Small intestine (tissue), 7 donors: ENCODE data around the gene KLF13. TPM values are rescaled to one million over a fixed set of nuclear protein-coding genes. Genes with fewer than 3 reads are reported as not detected.
"Not testable (repeated sequence)": the region's sequence is repeated elsewhere in the genome, so short reads cannot be mapped to it uniquely, and the experiment has no call there.

Experiments
- DNase-seq, 2 donors: peaks; one replicate each; pipeline versions ENCODE4 v3.0.0 to v3.0.0-alpha.2; 2013
- FAIRE-seq: peaks from 2 replicates; lab custom pipeline; 2012; peaks lifted over from hg19 to GRCh38; lab: Jason Lieb, UNC
- H3K27ac ChIP-seq, 3 donors: one replicate each; pipeline ENCODE4 v1.5.1; 2013; ENCODE audit warnings: low read length in 2 of 3, mild to moderate bottlenecking in 2 of 3, control low read depth in 1 of 3, inconsistent platforms in 1 of 3, low read depth in 1 of 3, moderate library complexity in 1 of 3
- H3K27me3 ChIP-seq, 3 donors: one replicate each; pipeline ENCODE4 v1.6.1; 2013; ENCODE audit warnings: low read length in 3 of 3, inconsistent platforms in 1 of 3; ENCODE audit not compliant: control insufficient read depth in 3 of 3, insufficient read depth in 3 of 3
- H3K36me3 ChIP-seq, 3 donors: one replicate each; pipeline ENCODE4 v1.6.1; 2013; ENCODE audit warnings: low read length in 3 of 3, inconsistent platforms in 1 of 3, low read depth in 1 of 3, mild to moderate bottlenecking in 1 of 3, moderate library complexity in 1 of 3; ENCODE audit not compliant: control insufficient read depth in 3 of 3, insufficient read depth in 2 of 3
- H3K4me1 ChIP-seq, 3 donors: one replicate each; pipeline ENCODE4 v1.6.1; 2013; ENCODE audit warnings: low read length in 2 of 3, inconsistent platforms in 1 of 3, low read depth in 1 of 3, mild to moderate bottlenecking in 1 of 3, moderate library complexity in 1 of 3; ENCODE audit not compliant: control insufficient read depth in 3 of 3, insufficient read depth in 2 of 3
- H3K4me3 ChIP-seq, 3 donors: one replicate each; pipeline ENCODE4 v1.5.1; 2013; ENCODE audit warnings: low read length in 3 of 3, control low read depth in 1 of 3, inconsistent platforms in 1 of 3, low read depth in 1 of 3, mild to moderate bottlenecking in 1 of 3, moderate library complexity in 1 of 3
- H3K9me3 ChIP-seq, 2 donors: one replicate each; pipeline ENCODE4 v1.6.1; 2013; ENCODE audit warnings: low read depth in 1 of 2, low read length in 1 of 2; ENCODE audit not compliant: control insufficient read depth in 2 of 2, insufficient read depth in 1 of 2
- WGBS, 3 donors: extraction: QIAGEN DNeasy Blood & Tissue Kit; methylation state at CpG; one replicate each; pipeline ENCODE4 v1.1.7; 2013; 5-methylcytosine and 5-hydroxymethylcytosine counted together
- polyA plus RNA-seq, 4 donors: library from polyadenylated mRNA; stranded (reverse) in 3 of 4; unstranded in 1 of 4; fragments of 200-250 nt in 3 of 4; fragments of 120-200 nt in 1 of 4; gene quantifications; one replicate each; pipeline versions ENCODE4 v1.2.1 to v1.2.3, GENCODE V29; 2013
- donor health status: healthy with polysubstance abuse.
- donor health status: control.
- donor health status: control.
- donor health status: Bipolar disorder and iron deficiency.
- donor health status: healthy.

KLF13 gene
- polyA plus RNA-seq, 4 donors = 50.6 to 61.3 (median 51.9) TPM

GRCh38 chr15:31352911-31353811 is 26.5 kb downstream of the KLF13 start:
- H3K9me3 ChIP-seq = no peaks in the 10 kb centered on the region
- no peak for FAIRE-seq
- H3K27ac ChIP-seq = peak overlapping the region; percentile 65 to 98 (median 97)
- WGBS, 3 donors = 5 to 15% (median 7%) methylated on average over 13 to 14 of the region's 14 CpGs
- H3K27me3 ChIP-seq = no peaks in the 10 kb centered on the region
- peaks cover 0 to 48% (median 4%) of the 10 kb centered on the region in 3 donors for H3K36me3 ChIP-seq
- DNase-seq = peak; percentile 64 to 91
- H3K4me1 ChIP-seq = peaks cover 23 to 48% (median 36%) of the 10 kb centered on the region in 3 donors
- peak overlapping the region in 1 of 3 donors; percentile 2 for H3K4me3 ChIP-seq

- H3K36me3 ChIP-seq = peaks cover 0 to 45% (median 4%) of the 10 kb centered on the region in 3 donors
- peaks cover 20 to 52% (median 38%) of the 10 kb centered on the region in 3 donors for H3K4me1 ChIP-seq
- H3K9me3 ChIP-seq = no peaks in the 10 kb centered on the region
- WGBS, 3 donors = 28 to 48% (median 33%) methylated on average over 4 of the region's 4 CpGs
- no peak overlapping the region for H3K4me3 ChIP-seq
- no peaks in the 10 kb centered on the region for H3K27me3 ChIP-seq
- FAIRE-seq = no peak
- DNase-seq = no peak
- H3K27ac ChIP-seq = peak overlapping the region; percentile 49 to 98 (median 97)
These were observed 27.3 kb downstream of the KLF13 start for GRCh38 chr15:31353931-31354330.

- not testable (repeated sequence) for DNase-seq, H3K4me3 ChIP-seq, FAIRE-seq, H3K9me3 ChIP-seq, H3K27me3 ChIP-seq
- H3K27ac ChIP-seq = peak overlapping the region in 1 of 3 donors; percentile 47
- H3K36me3 ChIP-seq = peaks cover 0 to 40% (median 0%) of the 10 kb centered on the region in 3 donors
- 92 to 95% (median 93%) methylated on average over 11 of the region's 11 CpGs for WGBS, 3 donors
- peaks cover 20 to 61% (median 59%) of the 10 kb centered on the region in 3 donors for H3K4me1 ChIP-seq
These were observed 29.5 kb downstream of the KLF13 start for GRCh38 chr15:31356097-31356496.

DNA sequence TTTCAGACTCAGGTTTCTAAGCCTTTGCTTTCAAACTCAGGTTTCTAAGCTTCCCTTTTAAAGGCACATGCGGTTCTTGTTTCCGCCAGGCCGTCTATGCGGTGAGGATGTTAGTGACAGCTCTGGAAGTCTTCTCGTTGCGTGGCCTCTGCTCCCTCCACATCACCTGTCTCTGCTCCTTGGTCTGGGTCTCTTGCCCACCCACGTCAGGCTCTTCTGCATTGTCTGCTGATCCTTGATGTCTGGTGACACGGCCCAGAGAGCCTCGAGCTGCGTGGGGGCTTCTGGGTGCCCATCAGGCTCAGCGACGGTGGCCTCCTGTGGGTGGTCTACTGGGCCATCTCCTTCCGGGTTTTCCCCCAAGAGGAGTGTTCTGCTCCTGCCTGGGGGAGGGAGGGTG is 30.5 kb downstream of the KLF13 start:
- no peaks in the 10 kb centered on the region for H3K9me3 ChIP-seq
- DNase-seq (no peak), FAIRE-seq (no peak)
- peaks cover 21 to 67% (median 65%) of the 10 kb centered on the region in 3 donors for H3K4me1 ChIP-seq
- 56 to 75% (median 65%) methylated on average over 13 of the region's 13 CpGs for WGBS, 3 donors
- H3K4me3 ChIP-seq = no peak overlapping the region
- H3K36me3 ChIP-seq = peaks cover 0 to 37% (median 0%) of the 10 kb centered on the region in 3 donors
- H3K27me3 ChIP-seq = no peaks in the 10 kb centered on the region
- H3K27ac ChIP-seq = peak overlapping the region in 2 of 3 donors; percentile 73 to 80

DNA sequence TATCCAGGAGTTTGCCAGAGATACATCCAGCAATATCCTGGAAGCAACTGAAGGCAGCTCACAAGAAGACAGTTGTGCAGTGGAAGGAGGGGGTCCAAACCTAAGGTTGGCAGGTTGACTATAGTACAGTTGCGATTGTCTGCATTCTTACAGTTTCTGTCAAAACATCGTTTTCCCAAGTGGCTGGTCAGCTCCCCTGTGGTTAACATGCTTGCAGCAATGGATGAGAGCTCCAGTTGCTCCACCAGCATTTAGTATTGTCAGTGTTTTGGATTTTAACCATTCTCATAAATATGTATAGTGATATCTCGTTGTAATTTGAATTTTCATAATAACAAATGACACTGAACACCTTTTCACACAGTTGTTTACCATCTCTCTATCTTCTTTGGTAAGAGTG is 31.5 kb downstream of the KLF13 start:
- H3K4me3 ChIP-seq = no peak overlapping the region
- WGBS, 3 donors = 74 to 84% (median 83%) methylated on average over 3 of the region's 3 CpGs
- peaks cover 22 to 64% (median 60%) of the 10 kb centered on the region in 3 donors for H3K4me1 ChIP-seq
- H3K27me3 ChIP-seq = no peaks in the 10 kb centered on the region
- no peak for FAIRE-seq
- H3K27ac ChIP-seq = peak overlapping the region in 1 of 3 donors; percentile 80
- H3K36me3 ChIP-seq = peaks cover 0 to 37% (median 0%) of the 10 kb centered on the region in 3 donors
- no peak for DNase-seq
- H3K9me3 ChIP-seq = no peaks in the 10 kb centered on the region

GRCh38 chr15:31358957-31359701 is 32.5 kb downstream of the KLF13 start:
- FAIRE-seq = no peak
- Histone ChIP-seq H3K36me3 (peaks cover 0 to 37% (median 0%) of the 10 kb centered on the region in 3 donors), H3K27ac (peak overlapping the region in 2 of 3 donors; percentile 88 to 96), H3K4me1 (peaks cover 17 to 61% (median 52%) of the 10 kb centered on the region in 3 donors), H3K4me3 (no peak overlapping the region), H3K27me3 (no peaks in the 10 kb centered on the region), H3K9me3 (no peaks in the 10 kb centered on the region)
- no peak for DNase-seq
- 81 to 85% (median 83%) methylated on average over 8 of the region's 8 CpGs for WGBS, 3 donors

DNA sequence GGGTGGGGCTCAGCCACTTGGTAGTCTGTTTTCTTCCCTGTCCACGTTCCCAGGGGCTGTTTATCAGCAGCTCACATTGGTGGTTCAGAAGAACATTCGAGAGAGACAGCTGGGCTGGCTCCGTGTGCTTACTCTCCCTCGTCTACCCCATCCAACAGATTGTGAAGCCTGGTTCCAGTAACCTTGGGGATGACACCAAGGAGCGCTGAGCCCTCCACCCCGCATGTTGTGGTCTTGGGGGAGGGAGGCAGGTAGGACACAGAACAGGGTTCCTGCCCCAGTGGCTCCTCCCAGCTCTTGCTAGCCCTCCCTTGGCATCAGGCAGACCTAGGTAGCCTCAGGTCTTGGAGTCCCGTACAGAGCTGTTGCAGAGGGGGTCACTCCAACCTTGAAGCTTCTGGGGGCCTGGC is 33.1 kb downstream of the KLF13 start:
- no peak for FAIRE-seq
- H3K27me3 ChIP-seq = no peaks in the 10 kb centered on the region
- 24 to 46% (median 35%) methylated on average over 7 of the region's 7 CpGs for WGBS, 3 donors
- no peak overlapping the region for H3K4me3 ChIP-seq
- peaks cover 0 to 39% (median 0%) of the 10 kb centered on the region in 3 donors for H3K36me3 ChIP-seq
- no peaks in the 10 kb centered on the region for H3K9me3 ChIP-seq
- peak in 1 of 2 donors; percentile 55 for DNase-seq
- peaks cover 19 to 65% (median 51%) of the 10 kb centered on the region in 3 donors for H3K4me1 ChIP-seq
- H3K27ac ChIP-seq = peak overlapping the region; percentile 49 to 96 (median 88)

DNA sequence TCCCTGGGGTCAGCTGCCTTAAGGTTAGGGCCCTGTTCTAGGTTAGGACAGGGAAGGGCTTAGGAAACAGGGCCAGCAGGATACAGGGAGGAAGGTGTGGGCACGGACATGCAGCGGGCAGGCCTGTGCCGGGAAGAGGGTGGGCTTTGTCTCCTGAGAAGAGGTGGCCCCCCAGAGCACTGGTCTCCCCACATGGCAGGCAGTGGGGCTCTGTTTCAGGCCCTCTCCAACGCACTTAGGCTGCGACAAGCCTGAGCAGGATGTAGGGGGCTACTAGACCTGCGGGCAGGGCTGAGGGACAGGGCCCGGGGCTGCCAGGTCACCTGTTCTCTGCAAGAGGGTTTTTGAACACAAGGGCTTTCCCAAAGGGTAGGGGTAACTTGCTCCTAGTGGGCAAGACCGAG is 33.5 kb downstream of the KLF13 start:
- H3K9me3 ChIP-seq = no peaks in the 10 kb centered on the region
- peaks cover 0 to 39% (median 0%) of the 10 kb centered on the region in 3 donors for H3K36me3 ChIP-seq
- H3K27me3 ChIP-seq = no peaks in the 10 kb centered on the region
- DNase-seq (no peak), FAIRE-seq (no peak)
- H3K4me1 ChIP-seq = peaks cover 19 to 70% (median 51%) of the 10 kb centered on the region in 3 donors
- no peak overlapping the region for H3K4me3 ChIP-seq
- H3K27ac ChIP-seq = peak overlapping the region; percentile 49 to 96 (median 88)
- WGBS, 3 donors = 75 to 87% (median 80%) methylated on average over 7 to 8 of the region's 8 CpGs
